ENCODE results near the gene SETD5.

SETD5 gene
- 45.3 to 138 (median 74.4) reads per million in 17 experiments for total RNA-seq

GRCh38 chr3:9397332-9397905, at the start of gene SETD5:
Gene SETD5, plus strand, starts transcription at chr3:9397615. Its CDS starts 31,324 bp downstream, at chr3:9428939.
- DNase-seq: peak; percentile 99 to 100 (median 100)

GRCh38 chr3:9347887-9348286, 49.5 kb upstream of the SETD5 start:
- DNase-seq: no peak

- no peak for DNase-seq
Measured at GRCh38 chr3:9349321-9350117, 47.9 kb upstream of the SETD5 start.

- no peak for DNase-seq
Measured at GRCh38 chr3:9351709-9352126, 45.7 kb upstream of the SETD5 start.

- DNase-seq: peak; percentile 78 to 84 (median 81)
Measured at GRCh38 chr3:9352917-9353752, 44.3 kb upstream of the SETD5 start.

GRCh38 chr3:9361691-9362388, 35.6 kb upstream of the SETD5 start:
- no peak for DNase-seq

- DNase-seq: peak; percentile 97 to 99 (median 98)
Measured at GRCh38 chr3:9362731-9363530, 34.5 kb upstream of the SETD5 start, which contains the start of gene THUMPD3. Gene THUMPD3, plus strand, starts transcription at chr3:9363054. Its CDS starts 2,015 bp downstream, at chr3:9365069.

GRCh38 chr3:9369508-9369907, 27.9 kb upstream of the SETD5 start:
- DNase-seq: no peak

- no peak for DNase-seq
Measured at GRCh38 chr3:9373465-9373864, 23.9 kb upstream of the SETD5 start.

- no peak for DNase-seq
Measured at GRCh38 chr3:9377981-9378380, 19.4 kb upstream of the SETD5 start.

GRCh38 chr3:9379327-9379726, 18.1 kb upstream of the SETD5 start:
- DNase-seq: peak in 2 of 4 experiments; percentile 5 to 20

GRCh38 chr3:9380014-9380413, 17.4 kb upstream of the SETD5 start:
- DNase-seq: no peak

GRCh38 chr3:9384141-9384828, 13.1 kb upstream of the SETD5 start:
- DNase-seq: peak in 2 of 4 experiments; percentile 57 to 59

GRCh38 chr3:9385187-9386077, 12.0 kb upstream of the SETD5 start:
- DNase-seq: no peak

GRCh38 chr3:9386078-9386459, 11.3 kb upstream of the SETD5 start:
- no peak for DNase-seq

GRCh38 chr3:9386501-9387321, 10.7 kb upstream of the SETD5 start:
- no peak for DNase-seq

GRCh38 chr3:9387322-9387655, 10.1 kb upstream of the SETD5 start:
- no peak for DNase-seq

- DNase-seq: no peak
Measured at GRCh38 chr3:9388142-9388541, 9.3 kb upstream of the SETD5 start.
